ENCODE measurements around the gene ELF4.

The ELF4 gene

GRCh38 chrX:130090364-130090763 lies 19.9 kb downstream of the ELF4 start:
- TF ChIP-seq CTCF (IDR thresholded peaks at IDR 0.05; ENCODE audit: low read depth, low read length) = no peak

GRCh38 chrX:130086447-130087206 lies 23.7 kb downstream of the ELF4 start:
- no peak for TF ChIP-seq CTCF (IDR thresholded peaks at IDR 0.05; ENCODE audit: low read depth, low read length)
- H3K4me3 ChIP-seq (ENCODE audit: low read depth, low read length) = no peak overlapping the region

More at GRCh38 chrX:130090364-130090763, 19.9 kb downstream of the ELF4 start:
- no peak overlapping the region for H3K4me3 ChIP-seq (ENCODE audit: low read depth, low read length)

GRCh38 chrX:130085551-130086446 lies 24.5 kb downstream of the ELF4 start:
- H3K4me3 ChIP-seq (ENCODE audit: low read depth, low read length) = no peak overlapping the region
- TF ChIP-seq CTCF (IDR thresholded peaks at IDR 0.05; ENCODE audit: low read depth, low read length) = no peak

GRCh38 chrX:130084631-130085237 lies 25.6 kb downstream of the ELF4 start:
- no peak overlapping the region for H3K4me3 ChIP-seq (ENCODE audit: low read depth, low read length)
- TF ChIP-seq CTCF (IDR thresholded peaks at IDR 0.05; ENCODE audit: low read depth, low read length) = no peak

GRCh38 chrX:130083656-130084382 lies 26.5 kb downstream of the ELF4 start:
- no peak for TF ChIP-seq CTCF (IDR thresholded peaks at IDR 0.05; ENCODE audit: low read depth, low read length)
- no peak overlapping the region for H3K4me3 ChIP-seq (ENCODE audit: low read depth, low read length)

GRCh38 chrX:130083107-130083490 lies 27.2 kb downstream of the ELF4 start:
- TF ChIP-seq CTCF (IDR thresholded peaks at IDR 0.05; ENCODE audit: low read depth, low read length) = no peak
- no peak overlapping the region for H3K4me3 ChIP-seq (ENCODE audit: low read depth, low read length)

Data from WI38 (cell line).